Measurements from ENCODE around the gene ACP2. TPM values are rescaled to one million over a fixed set of nuclear protein-coding genes. Genes with fewer than 3 reads are reported as not detected.
"Not testable (repeated sequence)": the region's sequence is repeated elsewhere in the genome, so short reads cannot be mapped to it uniquely, and the experiment has no call there.

Gene ACP2
- polyA plus RNA-seq, 10 donors = 17.0 to 30.9 (median 24.6) TPM

DNA sequence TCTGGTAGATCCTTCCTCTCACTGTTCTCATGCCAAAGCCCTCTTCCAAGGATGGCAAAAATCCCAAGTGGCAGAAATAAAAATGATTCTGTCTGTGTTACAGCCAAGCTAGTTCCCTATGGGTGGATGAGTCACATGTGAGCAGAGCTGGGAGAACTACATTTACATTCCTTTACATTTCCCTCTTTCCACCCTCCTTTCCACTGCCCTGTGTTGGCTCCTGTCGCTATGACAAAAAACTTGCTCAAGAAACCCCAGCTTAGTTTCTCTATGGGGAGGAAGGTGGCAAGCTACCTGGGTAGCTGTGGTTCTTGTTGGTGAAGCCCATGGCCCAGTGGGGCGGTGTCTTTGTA is 44.0 kb downstream of the ACP2 start:
- peak in 1 of 3 donors; percentile 61 for DNase-seq

DNA sequence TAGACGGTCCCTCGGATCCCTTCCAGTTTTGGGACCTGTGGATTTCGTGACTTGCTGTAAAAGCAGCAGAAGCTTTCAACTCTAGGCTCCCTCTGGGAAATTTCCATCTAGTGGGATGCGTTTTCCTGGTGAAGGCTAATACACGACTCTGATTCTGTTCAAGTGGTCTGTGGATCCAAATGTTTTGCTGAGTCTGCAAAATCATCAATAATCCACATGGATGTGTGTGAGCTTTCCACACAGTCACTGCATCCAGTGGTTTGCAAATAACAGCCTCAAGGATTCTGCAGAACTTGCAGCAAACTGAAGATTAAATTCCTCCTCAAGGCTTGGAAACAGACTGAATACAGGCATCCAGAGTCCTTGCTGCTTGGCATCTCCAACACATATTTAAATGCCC is 46.0 kb downstream of the ACP2 start:
- no peak for DNase-seq

GRCh38 chr11:47201015-47201414 is 47.6 kb downstream of the ACP2 start:
- no peak for DNase-seq

GRCh38 chr11:47198161-47198560 is 50.5 kb downstream of the ACP2 start:
- DNase-seq = not testable (repeated sequence)

DNA sequence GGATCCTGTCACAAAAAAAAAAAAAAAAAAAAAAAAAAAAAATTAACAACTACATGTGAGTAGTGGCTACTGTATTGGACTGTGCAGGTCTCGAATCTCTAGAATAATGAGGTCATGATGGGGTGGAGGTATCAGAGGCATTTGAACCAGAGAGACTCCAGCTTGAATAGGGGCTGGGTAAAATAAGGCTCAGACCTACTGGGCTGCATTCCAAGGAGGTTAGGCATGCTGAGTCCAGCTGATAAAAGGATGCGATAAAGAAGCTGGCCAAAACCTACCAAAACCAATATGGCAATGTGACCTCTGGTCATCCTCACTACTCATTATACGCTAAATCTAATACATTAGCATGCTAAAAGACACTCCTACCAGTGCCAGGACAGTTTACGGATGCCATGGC is 56.5 kb downstream of the ACP2 start:
- DNase-seq = no peak

DNA sequence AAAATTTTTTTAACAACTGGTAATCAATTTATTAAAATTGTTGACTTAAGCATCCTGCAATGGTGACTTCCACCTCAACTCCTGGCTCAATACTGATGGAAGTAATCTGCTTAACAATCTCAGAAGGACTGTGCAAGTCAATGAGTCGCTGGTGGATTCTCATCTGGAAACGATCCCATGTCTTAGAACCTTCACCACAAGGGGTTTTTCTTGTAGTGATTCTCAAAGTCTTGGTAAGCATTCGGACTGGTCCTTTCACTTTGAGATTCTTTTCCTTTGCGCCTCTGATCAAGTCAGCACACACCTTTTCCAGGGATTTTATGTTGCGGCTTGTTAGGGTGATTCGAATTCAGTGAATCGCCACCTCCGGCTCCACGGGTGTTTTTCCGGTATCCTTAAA is 57.5 kb downstream of the ACP2 start:
- not testable (repeated sequence) for DNase-seq

Other genes starting within 250 kb of the ACP2 start
- 10 to 100 TPM; 54.1 to 88.7 (median 65.4) TPM for gene ARFGAP2, start 71.9 kb downstream of the ACP2 start, polyA plus RNA-seq (ENCODE audit: insufficient read length in 10 of 10)
- gene PACSIN3, start 62.4 kb downstream of the ACP2 start, polyA plus RNA-seq (ENCODE audit: insufficient read length in 10 of 10) = 100 to 1,000 TPM; 108 to 215 (median 190) TPM
- 10 to 100 TPM; 10.8 to 16.7 (median 12.4) TPM for gene DDB2, start 33.8 kb downstream of the ACP2 start, polyA plus RNA-seq (ENCODE audit: insufficient read length in 10 of 10)
- 10 to 100 TPM; 12.6 to 21.7 (median 15.0) TPM for gene NR1H3, start 9.2 kb upstream of the ACP2 start, polyA plus RNA-seq (ENCODE audit: insufficient read length in 10 of 10)
- gene MADD, start 21.3 kb upstream of the ACP2 start, polyA plus RNA-seq (ENCODE audit: insufficient read length in 10 of 10) = 10 to 100 TPM; 23.9 to 33.1 (median 29.8) TPM
- 1 to 10 TPM in 2 of 10 donors, under 1 TPM in 8; 0.05 to 1.3 (median 0.29) TPM for gene MYBPC3, start 103.9 kb upstream of the ACP2 start, polyA plus RNA-seq (ENCODE audit: insufficient read length in 10 of 10)
- 1 to 10 TPM; 4.4 to 8.0 (median 5.4) TPM for gene SPI1, start 129.7 kb upstream of the ACP2 start, polyA plus RNA-seq (ENCODE audit: insufficient read length in 10 of 10)
- gene SLC39A13, start 159.8 kb upstream of the ACP2 start, polyA plus RNA-seq (ENCODE audit: insufficient read length in 10 of 10) = 10 to 100 TPM; 27.0 to 48.6 (median 35.3) TPM
- gene PSMC3, start 177.6 kb upstream of the ACP2 start, polyA plus RNA-seq (ENCODE audit: insufficient read length in 10 of 10) = 100 to 1,000 TPM; 106 to 147 (median 120) TPM
- 100 to 1,000 TPM in 1 of 10 donors, 10 to 100 TPM in 9; 60.8 to 101 (median 78.6) TPM for gene RAPSN, start 200.3 kb upstream of the ACP2 start, polyA plus RNA-seq (ENCODE audit: insufficient read length in 10 of 10)